ENCODE data around the gene CACNA1C.

Gene CACNA1C

DNA sequence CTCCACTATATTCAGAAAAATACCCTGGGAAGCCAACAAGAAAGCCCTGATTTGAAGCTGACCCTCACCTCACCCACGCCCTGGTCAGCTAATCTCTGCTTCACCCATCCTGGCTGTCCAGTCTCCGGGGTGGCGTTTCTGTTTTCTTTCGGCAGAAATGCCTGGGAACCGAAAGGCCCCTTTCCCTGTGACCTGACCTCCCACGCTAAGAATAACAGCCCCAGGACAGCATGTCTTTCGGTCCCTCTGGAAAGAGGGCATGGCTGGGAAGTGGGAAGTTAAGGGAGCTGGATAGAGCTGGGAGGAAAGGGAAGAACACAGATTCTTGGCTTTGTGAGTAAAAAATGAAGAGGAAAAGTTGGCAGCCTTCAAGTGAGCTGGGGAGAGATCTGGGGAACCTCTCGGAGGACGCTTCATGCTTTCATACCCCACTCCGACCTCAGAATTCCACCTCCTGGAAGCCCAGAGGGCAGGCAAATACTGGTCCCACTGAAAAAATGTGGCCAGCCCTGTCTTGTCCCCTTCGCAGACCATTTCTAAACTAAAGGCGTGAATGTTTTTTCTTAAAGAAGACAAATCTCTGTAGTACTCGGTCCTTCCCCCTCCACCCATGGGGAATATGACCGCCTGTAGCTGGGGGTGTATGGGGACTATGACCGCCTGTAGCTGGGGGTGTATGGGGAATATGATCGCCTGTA lies 579.0 kb downstream of the CACNA1C start:
- no peak for DNase-seq (ENCODE audit: low read depth)
- TF ChIP-seq, protein P1, sequence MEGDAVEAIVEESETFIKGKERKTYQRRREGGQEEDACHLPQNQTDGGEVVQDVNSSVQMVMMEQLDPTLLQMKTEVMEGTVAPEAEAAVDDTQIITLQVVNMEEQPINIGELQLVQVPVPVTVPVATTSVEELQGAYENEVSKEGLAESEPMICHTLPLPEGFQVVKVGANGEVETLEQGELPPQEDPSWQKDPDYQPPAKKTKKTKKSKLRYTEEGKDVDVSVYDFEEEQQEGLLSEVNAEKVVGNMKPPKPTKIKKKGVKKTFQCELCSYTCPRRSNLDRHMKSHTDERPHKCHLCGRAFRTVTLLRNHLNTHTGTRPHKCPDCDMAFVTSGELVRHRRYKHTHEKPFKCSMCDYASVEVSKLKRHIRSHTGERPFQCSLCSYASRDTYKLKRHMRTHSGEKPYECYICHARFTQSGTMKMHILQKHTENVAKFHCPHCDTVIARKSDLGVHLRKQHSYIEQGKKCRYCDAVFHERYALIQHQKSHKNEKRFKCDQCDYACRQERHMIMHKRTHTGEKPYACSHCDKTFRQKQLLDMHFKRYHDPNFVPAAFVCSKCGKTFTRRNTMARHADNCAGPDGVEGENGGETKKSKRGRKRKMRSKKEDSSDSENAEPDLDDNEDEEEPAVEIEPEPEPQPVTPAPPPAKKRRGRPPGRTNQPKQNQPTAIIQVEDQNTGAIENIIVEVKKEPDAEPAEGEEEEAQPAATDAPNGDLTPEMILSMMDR (IDR thresholded peaks at IDR 0.05; ENCODE audit: low read depth, low read length, missing control alignments): no peak
- H3K4me3 ChIP-seq (ENCODE audit: low read depth, low read length): no peak overlapping the region
- in situ Hi-C loops (cut with HindIII; ENCODE audit: low sequenced_read_pairs): no loop called here

DNA sequence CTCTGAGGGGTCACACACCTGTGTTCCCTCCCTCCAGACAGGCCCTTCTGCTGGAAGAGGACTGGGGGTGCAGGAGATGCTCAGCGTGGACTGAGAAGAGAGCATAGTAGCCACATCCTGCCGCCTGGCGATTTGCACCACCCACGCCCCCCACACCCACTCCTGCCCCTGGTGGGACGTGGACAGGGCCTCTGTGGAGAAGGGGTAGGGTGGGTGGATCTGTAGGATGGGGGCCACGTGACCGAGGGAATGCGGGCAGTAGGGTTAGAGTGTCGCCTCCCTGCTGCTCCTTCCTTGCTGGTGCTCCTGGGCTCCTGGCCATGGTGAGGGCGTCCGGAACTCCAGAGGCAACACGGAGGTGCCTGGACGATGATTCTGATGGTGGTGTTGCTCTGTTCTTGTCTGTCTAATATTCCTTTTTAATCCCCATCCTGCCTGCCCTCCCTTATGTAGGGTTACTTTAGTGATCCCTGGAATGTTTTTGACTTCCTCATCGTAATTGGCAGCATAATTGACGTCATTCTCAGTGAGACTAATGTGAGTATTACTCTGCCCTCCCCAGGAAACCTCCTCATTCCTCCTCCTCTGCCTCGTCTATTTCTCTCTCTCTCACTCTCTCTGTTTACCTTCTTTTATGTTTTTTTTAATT lies 580.5 kb downstream of the CACNA1C start:
- no peak overlapping the region for H3K4me3 ChIP-seq (ENCODE audit: low read depth, low read length)
- DNase-seq (ENCODE audit: low read depth): no peak
- TF ChIP-seq, protein P1 (IDR thresholded peaks at IDR 0.05; ENCODE audit: low read depth, low read length, missing control alignments): no peak
- in situ Hi-C loops (cut with HindIII; ENCODE audit: low sequenced_read_pairs): no loop called here

DNA sequence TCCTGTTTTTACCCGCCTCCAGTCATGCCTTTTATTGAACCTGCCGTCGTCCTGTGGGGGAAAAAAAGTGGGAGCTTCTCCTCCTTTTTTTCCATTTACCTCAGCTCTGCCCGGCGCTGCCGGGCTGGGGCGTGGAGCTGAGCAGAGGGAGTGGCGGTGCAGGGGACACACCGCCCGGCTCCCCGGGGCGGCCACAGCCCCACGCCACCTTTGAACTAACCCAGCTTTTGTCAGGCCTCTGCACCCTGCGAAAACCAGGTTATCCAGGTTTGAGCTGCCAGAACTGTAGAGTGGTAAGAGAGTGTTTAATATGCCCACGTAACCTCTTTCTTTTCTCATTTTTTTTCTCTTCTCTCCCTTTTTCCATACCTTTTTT lies 581.0 kb downstream of the CACNA1C start:
- TF ChIP-seq, protein P1 (IDR thresholded peaks at IDR 0.05; ENCODE audit: low read depth, low read length, missing control alignments): no peak
- H3K4me3 ChIP-seq (ENCODE audit: low read depth, low read length): no peak overlapping the region
- in situ Hi-C loops (cut with HindIII; ENCODE audit: low sequenced_read_pairs): no loop called here
- DNase-seq (ENCODE audit: low read depth): no peak

DNA sequence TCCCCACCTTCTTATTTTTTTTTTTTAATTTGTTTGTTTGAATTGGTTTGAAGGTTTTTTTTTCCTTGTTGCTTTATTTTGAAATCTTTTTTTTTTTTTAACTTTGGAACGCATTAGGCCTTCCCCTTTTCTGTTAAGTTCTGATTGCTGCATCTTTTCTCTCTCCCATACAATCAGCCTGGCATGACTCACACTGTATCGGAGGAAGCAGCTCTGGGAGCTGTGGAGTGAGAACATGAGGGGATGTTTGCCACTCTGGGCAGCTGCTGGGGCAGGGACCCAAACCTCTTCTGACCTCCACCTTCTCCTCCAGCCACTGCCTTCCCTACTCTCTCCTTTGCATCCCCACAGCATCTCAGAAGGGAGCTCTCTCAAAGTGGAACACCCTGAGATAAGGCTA lies 581.7 kb downstream of the CACNA1C start:
- TF ChIP-seq, protein P1 (IDR thresholded peaks at IDR 0.05; ENCODE audit: low read depth, low read length, missing control alignments): no peak
- in situ Hi-C loops (cut with HindIII; ENCODE audit: low sequenced_read_pairs): no loop called here
- no peak for DNase-seq (ENCODE audit: low read depth)
- no peak overlapping the region for H3K4me3 ChIP-seq (ENCODE audit: low read depth, low read length)

DNA sequence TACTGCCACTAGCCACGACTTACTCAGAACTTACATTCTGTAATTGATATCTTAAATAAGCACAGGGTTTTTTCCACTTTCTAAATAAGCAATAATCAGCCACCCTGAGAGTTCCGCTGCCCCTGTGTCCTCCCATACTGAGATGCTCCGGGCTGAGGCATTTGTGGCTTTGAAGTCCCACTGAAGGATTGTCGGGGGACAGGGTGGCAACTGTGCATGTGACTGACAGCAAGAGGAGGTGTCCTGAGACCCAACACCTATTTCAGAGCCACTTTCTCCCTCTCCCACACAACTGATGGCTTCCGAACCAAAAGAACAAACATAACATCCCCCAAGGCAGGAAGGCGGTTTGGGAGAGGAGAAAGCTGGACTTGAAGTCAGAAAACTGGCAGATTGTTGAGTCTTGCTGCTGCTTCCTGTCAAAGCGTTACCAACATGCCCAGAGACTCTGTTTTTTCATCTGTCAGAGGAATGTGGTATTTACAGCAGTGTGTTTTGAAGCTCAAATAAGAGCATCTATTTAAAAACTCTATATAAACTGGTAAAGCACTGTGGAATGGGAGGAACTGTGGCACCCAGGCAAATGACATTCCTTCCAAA lies 584.1 kb downstream of the CACNA1C start:
- H3K4me3 ChIP-seq (ENCODE audit: low read depth, low read length): no peak overlapping the region
- no peak for DNase-seq (ENCODE audit: low read depth)
- TF ChIP-seq, protein P1 (IDR thresholded peaks at IDR 0.05; ENCODE audit: low read depth, low read length, missing control alignments): no peak
- in situ Hi-C loops (cut with HindIII; ENCODE audit: low sequenced_read_pairs): no loop called here

DNA sequence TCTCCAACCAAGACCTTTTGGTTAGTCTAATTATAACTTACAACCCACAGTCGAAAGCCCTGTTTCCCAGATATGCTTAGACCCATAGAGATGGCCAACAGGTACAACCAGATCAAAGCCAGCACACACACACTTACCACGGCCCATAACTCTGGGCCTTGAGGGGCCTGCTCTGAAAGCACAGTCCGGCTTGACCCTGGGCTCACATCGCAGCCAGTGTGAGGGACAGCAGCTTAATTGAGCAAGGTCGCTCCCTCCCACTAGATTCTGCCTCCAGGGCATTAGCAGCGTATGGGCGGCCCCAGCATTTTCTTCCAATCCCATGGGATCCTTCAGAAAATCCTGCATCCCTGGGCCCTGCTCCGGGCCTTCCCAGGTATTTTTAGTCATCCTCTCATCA lies 584.6 kb downstream of the CACNA1C start:
- DNase-seq (ENCODE audit: low read depth): no peak
- no peak overlapping the region for H3K4me3 ChIP-seq (ENCODE audit: low read depth, low read length)
- TF ChIP-seq, protein P1 (IDR thresholded peaks at IDR 0.05; ENCODE audit: low read depth, low read length, missing control alignments): no peak
- in situ Hi-C loops (cut with HindIII; ENCODE audit: low sequenced_read_pairs): no loop called here
